ENCODE measurements around the gene DTYMK. TPM values are rescaled to one million over a fixed set of nuclear protein-coding genes. Genes with fewer than 3 reads are reported as not detected.

Gene DTYMK
- total and polyA plus RNA-seq, 10 of the 15 experiments (the other 5 are each of a cell fraction or from before 2014, with no cell fraction given) = 7.0 to 220 (median 59.3) TPM

GRCh38 chr2:241637018-241637794 is 49.4 kb downstream of the DTYMK start, which contains the start of the genes ATG4B and THAP4 (continued):
- TF ChIP-seq BCL3 (IDR thresholded peaks at IDR 0.05; ENCODE audit: borderline replicate concordance, insufficient read depth, low read depth, low read length, poor library complexity, severe bottlenecking) (no peak), BRCA1 (IDR thresholded peaks at IDR 0.05; ENCODE audit: low read depth, low read length) (no peak), GABPA (IDR thresholded peaks at IDR 0.05; ENCODE audit: low read depth) (peak; percentile 62; the same call in 1 of the 2 replicates), TAF1 (IDR thresholded peaks at IDR 0.05; ENCODE audit: borderline replicate concordance, low read depth, low read length) (peak; percentile 58; the same call in 1 of the 2 replicates), CEBPB (IDR thresholded peaks at IDR 0.05; ENCODE audit: borderline replicate concordance in 1 of 2, low read depth in 2 of 2, low read length in 2 of 2) (no peak), MTA3 (IDR thresholded peaks at IDR 0.05; ENCODE audit: borderline replicate concordance, low read length) (no peak), ZBTB33 (IDR thresholded peaks at IDR 0.05) (no peak), MEF2B (IDR thresholded peaks at IDR 0.05; ENCODE audit: partially characterized antibody, poor library complexity, severe bottlenecking) (no peak), BMI1 (IDR thresholded peaks at IDR 0.05; ENCODE audit: borderline replicate concordance) (no peak), STAT3 (IDR thresholded peaks at IDR 0.05; ENCODE audit: low read depth, low read length) (no peak), CHD1 (IDR thresholded peaks at IDR 0.05; ENCODE audit: low read depth, low read length) (no peak), ZNF384 (IDR thresholded peaks at IDR 0.05; ENCODE audit: borderline replicate concordance, low read depth, low read length) (no peak), ZZZ3 (IDR thresholded peaks at IDR 0.05; ENCODE audit: control insufficient read depth, insufficient read length, low read depth) (no peak), ZNF207 (IDR thresholded peaks at IDR 0.05; ENCODE audit: borderline replicate concordance) (peak; percentile 99), USF1 (IDR thresholded peaks at IDR 0.05; ENCODE audit: borderline replicate concordance, extremely low read length, insufficient read depth, low read depth, low read length) (no peak), CBX5 (IDR thresholded peaks at IDR 0.05; ENCODE audit: low read depth) (no peak), IKZF1 (conservative IDR thresholded peaks at IDR 0.05) (peak; percentile 99), ELK1 (IDR thresholded peaks at IDR 0.05; ENCODE audit: low read depth, low read length) (peak; percentile 67), SMAD5 (IDR thresholded peaks at IDR 0.05; ENCODE audit: low read depth) (no peak), ZNF217 (IDR thresholded peaks at IDR 0.05) (no peak), STAT1 (conservative IDR thresholded peaks at IDR 0.05) (peak; percentile 96; the same call in 1 of the 2 replicates)

Data from GM12878 (cell line).